ENCODE results near the gene PPCS. TPM values are rescaled to one million over a fixed set of nuclear protein-coding genes. Genes with fewer than 3 reads are reported as not detected.

Gene PPCS
- polyA plus RNA-seq, 1 donor, result 105 TPM

- Histone ChIP-seq H3K27ac (ENCODE audit: low read length) (no peak overlapping the region), H3K4me3 (ENCODE audit: low read length) (no peak overlapping the region), H3K27me3 (ENCODE audit: control insufficient read depth, insufficient read depth, low read length) (no peaks in the 10 kb centered on the region), H3K4me1 (ENCODE audit: control insufficient read depth, insufficient read depth, low read length) (no peaks in the 10 kb centered on the region), H3K9me3 (ENCODE audit: control insufficient read depth, low read depth, low read length) (no peaks in the 10 kb centered on the region), H3K36me3 (ENCODE audit: control insufficient read depth, insufficient read depth, low read length) (no peaks in the 10 kb centered on the region)
- DNase-seq, result no peak
- 60% methylated on average over 1 of the region's 2 CpGs for WGBS (ENCODE audit: insufficient coverage, low lambda C conversion rate)
Observed at GRCh38 chr1:42442662-42443061, 13.7 kb upstream of the PPCS start.

- Histone ChIP-seq H3K4me1 (ENCODE audit: control insufficient read depth, insufficient read depth, low read length) (peaks cover 11% of the 10 kb centered on the region), H3K9me3 (ENCODE audit: control insufficient read depth, low read depth, low read length) (no peaks in the 10 kb centered on the region), H3K27ac (ENCODE audit: low read length) (no peak overlapping the region), H3K4me3 (ENCODE audit: low read length) (no peak overlapping the region), H3K27me3 (ENCODE audit: control insufficient read depth, insufficient read depth, low read length) (no peaks in the 10 kb centered on the region), H3K36me3 (ENCODE audit: control insufficient read depth, insufficient read depth, low read length) (no peaks in the 10 kb centered on the region)
- no peak for DNase-seq
Observed at GRCh38 chr1:42449256-42449655, 7.1 kb upstream of the PPCS start.

- no peak for DNase-seq
- Histone ChIP-seq H3K9me3 (ENCODE audit: control insufficient read depth, low read depth, low read length) (peaks cover under 1% of the 10 kb centered on the region), H3K4me1 (ENCODE audit: control insufficient read depth, insufficient read depth, low read length) (peaks cover 14% of the 10 kb centered on the region), H3K36me3 (ENCODE audit: control insufficient read depth, insufficient read depth, low read length) (no peaks in the 10 kb centered on the region), H3K27ac (ENCODE audit: low read length) (no peak overlapping the region), H3K27me3 (ENCODE audit: control insufficient read depth, insufficient read depth, low read length) (no peaks in the 10 kb centered on the region), H3K4me3 (ENCODE audit: low read length) (no peak overlapping the region)
- no CpG with 5 or more reads among the region's 1 CpG for WGBS (ENCODE audit: insufficient coverage, low lambda C conversion rate)
Observed at GRCh38 chr1:42450061-42450460, 6.3 kb upstream of the PPCS start.

GRCh38 chr1:42453386-42453785 lies 3.0 kb upstream of the PPCS start:
- no peak overlapping the region for H3K27ac ChIP-seq (ENCODE audit: low read length)
- H3K36me3 ChIP-seq (ENCODE audit: control insufficient read depth, insufficient read depth, low read length), result no peaks in the 10 kb centered on the region
- peaks cover 31% of the 10 kb centered on the region for H3K4me1 ChIP-seq (ENCODE audit: control insufficient read depth, insufficient read depth, low read length)
- no peak overlapping the region for H3K4me3 ChIP-seq (ENCODE audit: low read length)
- no peaks in the 10 kb centered on the region for H3K27me3 ChIP-seq (ENCODE audit: control insufficient read depth, insufficient read depth, low read length)
- DNase-seq, result no peak
- 60% methylated on average over 1 of the region's 4 CpGs for WGBS (ENCODE audit: insufficient coverage, low lambda C conversion rate)
- H3K9me3 ChIP-seq (ENCODE audit: control insufficient read depth, low read depth, low read length), result peaks cover 5% of the 10 kb centered on the region

GRCh38 chr1:42454403-42454802 lies 1.9 kb upstream of the PPCS start:
- H3K4me3 ChIP-seq (ENCODE audit: low read length), result no peak overlapping the region
- DNase-seq, result peak in 1 of 2 donors; percentile 75
- no CpG with 5 or more reads among the region's 5 CpGs for WGBS (ENCODE audit: insufficient coverage, low lambda C conversion rate)
- H3K27ac ChIP-seq (ENCODE audit: low read length), result peak overlapping the region; percentile 98
- no peaks in the 10 kb centered on the region for H3K27me3 ChIP-seq (ENCODE audit: control insufficient read depth, insufficient read depth, low read length)
- H3K9me3 ChIP-seq (ENCODE audit: control insufficient read depth, low read depth, low read length), result peaks cover 5% of the 10 kb centered on the region
- H3K4me1 ChIP-seq (ENCODE audit: control insufficient read depth, insufficient read depth, low read length), result peaks cover 31% of the 10 kb centered on the region
- H3K36me3 ChIP-seq (ENCODE audit: control insufficient read depth, insufficient read depth, low read length), result peaks cover 7% of the 10 kb centered on the region

GRCh38 chr1:42456754-42457089 lies 379 bp downstream of the PPCS start:
- H3K9me3 ChIP-seq (ENCODE audit: control insufficient read depth, low read depth, low read length), result peaks cover 5% of the 10 kb centered on the region

GRCh38 chr1:42461196-42461595 lies 4.9 kb downstream of the PPCS start:
- peak overlapping the region; percentile 20 for H3K27ac ChIP-seq (ENCODE audit: low read length)
- no peak overlapping the region for H3K4me3 ChIP-seq (ENCODE audit: low read length)
- H3K27me3 ChIP-seq (ENCODE audit: control insufficient read depth, insufficient read depth, low read length), result no peaks in the 10 kb centered on the region
- H3K9me3 ChIP-seq (ENCODE audit: control insufficient read depth, low read depth, low read length), result no peaks in the 10 kb centered on the region
- peaks cover 29% of the 10 kb centered on the region for H3K4me1 ChIP-seq (ENCODE audit: control insufficient read depth, insufficient read depth, low read length)
- DNase-seq, result peak; percentile 22 to 57
- peaks cover 21% of the 10 kb centered on the region for H3K36me3 ChIP-seq (ENCODE audit: control insufficient read depth, insufficient read depth, low read length)
- no CpG with 5 or more reads among the region's 2 CpGs for WGBS (ENCODE audit: insufficient coverage, low lambda C conversion rate)

More at GRCh38 chr1:42456754-42457089, 379 bp downstream of the PPCS start:
- peak overlapping the region; percentile 98 for H3K27ac ChIP-seq (ENCODE audit: low read length)
- peaks cover 21% of the 10 kb centered on the region for H3K36me3 ChIP-seq (ENCODE audit: control insufficient read depth, insufficient read depth, low read length)
- DNase-seq, result peak in 1 of 2 donors; percentile 52
- H3K4me3 ChIP-seq (ENCODE audit: low read length), result peak overlapping the region; percentile 88
- no peaks in the 10 kb centered on the region for H3K27me3 ChIP-seq (ENCODE audit: control insufficient read depth, insufficient read depth, low read length)
- no CpG with 5 or more reads among the region's 23 CpGs for WGBS (ENCODE audit: insufficient coverage, low lambda C conversion rate)
- H3K4me1 ChIP-seq (ENCODE audit: control insufficient read depth, insufficient read depth, low read length), result peaks cover 31% of the 10 kb centered on the region

- Histone ChIP-seq H3K4me3 (ENCODE audit: low read length) (peak within 1 kb of the TSS; percentile 84), H3K9me3 (ENCODE audit: control insufficient read depth, low read depth, low read length) (no peaks in the 10 kb centered on the region), H3K27ac (ENCODE audit: low read length) (peak within 1 kb of the TSS; percentile 76), H3K27me3 (ENCODE audit: control insufficient read depth, insufficient read depth, low read length) (no peaks in the 10 kb centered on the region), H3K4me1 (ENCODE audit: control insufficient read depth, insufficient read depth, low read length) (peaks cover 18% of the 10 kb centered on the region), H3K36me3 (ENCODE audit: control insufficient read depth, insufficient read depth, low read length) (peaks cover 21% of the 10 kb centered on the region)
- DNase-seq, result peak; percentile 98
- WGBS (ENCODE audit: insufficient coverage, low lambda C conversion rate), result 10% methylated on average over 2 of the region's 59 CpGs
Observed at GRCh38 chr1:42462828-42463763, 6.8 kb downstream of the PPCS start, which contains the start of gene CCDC30. CCDC30 (plus strand) TSS chr1:42463286; CDS start chr1:42480552, 17,266 bp downstream.

- peak in 1 of 2 donors; percentile 25 for DNase-seq
- Histone ChIP-seq H3K9me3 (ENCODE audit: control insufficient read depth, low read depth, low read length) (no peaks in the 10 kb centered on the region), H3K36me3 (ENCODE audit: control insufficient read depth, insufficient read depth, low read length) (peaks cover 18% of the 10 kb centered on the region), H3K27me3 (ENCODE audit: control insufficient read depth, insufficient read depth, low read length) (no peaks in the 10 kb centered on the region), H3K4me3 (ENCODE audit: low read length) (peak overlapping the region; percentile 84), H3K4me1 (ENCODE audit: control insufficient read depth, insufficient read depth, low read length) (peaks cover 17% of the 10 kb centered on the region), H3K27ac (ENCODE audit: low read length) (peak overlapping the region; percentile 76)
- 76% methylated on average over 3 of the region's 3 CpGs for WGBS (ENCODE audit: insufficient coverage, low lambda C conversion rate)
Observed at GRCh38 chr1:42463921-42464320, 7.6 kb downstream of the PPCS start.

GRCh38 chr1:42466030-42466429 lies 9.7 kb downstream of the PPCS start:
- H3K27me3 ChIP-seq (ENCODE audit: control insufficient read depth, insufficient read depth, low read length), result no peaks in the 10 kb centered on the region
- H3K9me3 ChIP-seq (ENCODE audit: control insufficient read depth, low read depth, low read length), result no peaks in the 10 kb centered on the region
- 67% methylated on average over 1 of the region's 2 CpGs for WGBS (ENCODE audit: insufficient coverage, low lambda C conversion rate)
- H3K4me1 ChIP-seq (ENCODE audit: control insufficient read depth, insufficient read depth, low read length), result peaks cover 17% of the 10 kb centered on the region
- H3K4me3 ChIP-seq (ENCODE audit: low read length), result no peak overlapping the region
- peak overlapping the region; percentile 88 for H3K27ac ChIP-seq (ENCODE audit: low read length)
- H3K36me3 ChIP-seq (ENCODE audit: control insufficient read depth, insufficient read depth, low read length), result no peaks in the 10 kb centered on the region
- DNase-seq, result peak; percentile 78 to 88
